Cardiac ventricle fibroblast (primary cell): ENCODE results near the gene SIM1. TPM values are rescaled to one million over a fixed set of nuclear protein-coding genes. Genes with fewer than 3 reads are reported as not detected.

Experiments
- total RNA-seq: library from RNA; depleted of rRNA; stranded (reverse); fragments of >200 nt; gene quantifications from 2 replicates; pipeline ENCODE4 v1.2.3, GENCODE V29; 2015

SIM1 gene
- not detected in 2 replicates for total RNA-seq

DNA sequence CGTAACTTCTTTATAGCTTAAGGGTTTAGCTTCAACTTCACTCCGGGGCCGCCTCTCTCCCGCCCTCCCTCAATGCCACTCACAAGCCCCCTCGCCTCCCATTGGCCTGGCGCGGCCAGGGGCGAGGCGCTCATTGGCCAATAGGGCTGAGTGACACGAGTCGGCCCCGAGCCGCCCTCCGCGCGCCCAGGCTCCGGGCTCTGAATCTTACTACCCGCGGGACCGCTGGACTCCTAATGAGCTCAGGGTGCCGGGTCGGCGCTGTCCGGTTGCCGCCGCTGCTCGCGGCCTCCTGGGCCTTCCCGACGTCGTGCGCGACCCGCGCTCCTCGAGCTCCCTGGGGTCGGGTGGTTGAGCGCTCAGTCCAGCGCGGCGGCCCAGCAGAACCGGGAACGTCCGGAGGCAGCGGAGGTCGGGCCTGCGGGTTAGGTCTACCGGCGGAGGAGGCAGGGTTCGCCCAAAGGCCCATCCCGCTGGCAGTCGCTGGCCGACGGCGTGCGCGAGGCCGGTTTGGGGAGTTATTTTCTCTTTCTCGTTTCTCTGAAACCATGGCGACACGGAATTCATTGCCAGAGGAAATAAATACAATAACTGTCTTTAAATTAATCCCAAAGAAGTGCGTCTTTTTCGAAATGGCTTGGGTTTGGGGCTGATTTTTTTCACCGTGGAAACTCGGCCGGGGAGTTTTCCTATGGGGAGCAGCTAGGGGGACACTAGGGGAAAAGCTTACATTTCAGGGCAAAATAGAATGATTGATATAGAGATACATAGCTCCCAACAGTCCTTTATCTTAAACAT, at the start of gene SIM1:
Gene SIM1 (minus strand): TSS at position 19 of the 798 bp plus-strand sequence. CDS start 1,453 bp downstream, outside the sequence.

